ENCODE results near the gene ADAMTS19.

DNA sequence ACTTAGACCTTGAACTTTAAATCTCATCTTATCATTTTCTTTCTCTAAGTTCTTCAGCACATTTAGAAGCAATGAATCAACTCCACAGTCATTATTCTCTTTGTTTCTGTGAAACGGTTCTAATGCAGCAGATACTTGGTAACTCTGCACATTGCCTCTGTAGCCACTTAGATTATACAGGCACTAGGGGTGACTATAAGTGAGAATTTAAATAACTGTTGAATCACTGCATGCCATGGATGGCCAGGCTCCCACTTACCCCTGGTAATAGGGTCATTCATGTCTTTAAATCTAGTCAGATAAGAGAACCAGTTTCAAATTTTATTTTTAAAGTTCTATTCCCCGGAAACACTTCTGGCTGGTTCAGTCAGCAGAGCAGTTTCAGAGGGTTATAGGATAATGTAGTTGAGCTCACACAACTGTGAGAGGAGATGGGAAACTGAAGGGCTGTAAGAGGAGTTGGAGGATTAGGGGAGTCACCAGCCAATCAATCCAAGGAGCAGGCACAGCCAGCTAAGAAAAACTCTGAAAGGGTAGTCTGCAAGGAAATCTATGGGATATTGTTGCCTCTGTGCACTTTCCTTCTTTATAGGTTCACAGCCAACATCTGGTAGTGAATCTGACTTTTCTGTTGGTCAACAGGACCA is 283.6 kb downstream of the ADAMTS19 start:
- TF ChIP-seq CTCF (IDR thresholded peaks at IDR 0.05) (no peak), POLR2A (IDR thresholded peaks at IDR 0.05) (no peak)

Measured in Peyer's patch (tissue), 4 donors.